ENCODE measurements around the gene TRIM67.

Gene TRIM67

DNA sequence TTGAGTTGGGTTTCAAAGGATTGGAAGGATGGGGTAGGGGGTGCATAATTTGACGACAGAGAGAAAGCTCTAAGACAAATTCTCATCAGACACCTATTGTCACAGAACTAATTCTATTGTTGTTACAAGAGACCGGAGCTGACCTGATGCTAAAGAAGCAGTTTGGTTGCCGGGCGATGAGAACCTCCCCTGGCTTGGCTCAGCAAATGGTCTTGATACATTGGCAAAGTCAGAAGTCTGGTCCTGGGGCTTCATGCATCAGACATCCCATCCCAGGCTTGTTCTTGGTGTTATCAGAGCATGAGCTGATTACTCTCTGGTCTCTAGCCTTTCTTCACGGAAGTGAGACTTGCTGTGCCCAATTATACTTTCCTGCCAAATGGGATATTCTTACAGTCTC lies 15.4 kb downstream of the TRIM67 start (continued):
- TF ChIP-seq, protein P1, sequence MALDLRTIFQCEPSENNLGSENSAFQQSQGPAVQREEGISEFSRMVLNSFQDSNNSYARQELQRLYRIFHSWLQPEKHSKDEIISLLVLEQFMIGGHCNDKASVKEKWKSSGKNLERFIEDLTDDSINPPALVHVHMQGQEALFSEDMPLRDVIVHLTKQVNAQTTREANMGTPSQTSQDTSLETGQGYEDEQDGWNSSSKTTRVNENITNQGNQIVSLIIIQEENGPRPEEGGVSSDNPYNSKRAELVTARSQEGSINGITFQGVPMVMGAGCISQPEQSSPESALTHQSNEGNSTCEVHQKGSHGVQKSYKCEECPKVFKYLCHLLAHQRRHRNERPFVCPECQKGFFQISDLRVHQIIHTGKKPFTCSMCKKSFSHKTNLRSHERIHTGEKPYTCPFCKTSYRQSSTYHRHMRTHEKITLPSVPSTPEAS (tag by site-specific recombination; IDR thresholded peaks at IDR 0.05) = no peak
- TF ChIP-seq KLF10 (tag by site-specific recombination; IDR thresholded peaks at IDR 0.05) (no peak), ZNF677 (tag by site-specific recombination; IDR thresholded peaks at IDR 0.05) (no peak), KLF8 (tag by site-specific recombination; IDR thresholded peaks at IDR 0.05) (no peak), ZNF514 (tag by site-specific recombination; IDR thresholded peaks at IDR 0.05) (no peak)

DNA sequence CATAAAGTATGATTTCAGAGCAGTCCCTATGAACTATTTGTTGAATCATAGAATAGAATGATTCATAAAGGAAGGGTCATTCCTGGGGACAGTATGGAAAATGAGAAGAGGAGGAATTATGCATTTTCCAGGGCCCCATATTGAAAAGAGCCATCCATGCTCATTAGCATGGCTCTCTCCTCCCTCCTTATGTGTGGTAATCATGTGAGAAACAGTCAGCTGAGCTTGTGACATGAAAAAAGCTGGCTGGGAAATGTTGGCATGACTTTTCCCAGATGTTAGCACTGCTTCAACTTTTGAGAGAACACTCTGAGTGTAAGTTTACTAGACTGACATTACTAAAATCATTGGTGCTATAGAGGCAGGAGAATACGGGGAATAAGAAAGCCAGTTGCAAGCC lies 16.1 kb downstream of the TRIM67 start:
- no peaks in the 10 kb centered on the region for H3K9me3 ChIP-seq (ENCODE audit: control insufficient read depth, insufficient read depth, low read depth, low read length)
- ChIA-PET POLR2A (no interaction called here), CTCF (no interaction called here)
- H3K4me1 ChIP-seq (ENCODE audit: control insufficient read depth, insufficient read depth, low read length) = no peaks in the 10 kb centered on the region
- H3K4me3 ChIP-seq (ENCODE audit: low read depth, low read length) = no peak overlapping the region
- no peak overlapping the region for H3K27ac ChIP-seq (ENCODE audit: extremely low read depth, low read depth, low read length)
- TF ChIP-seq ZNF654 (tag by site-specific recombination; IDR thresholded peaks at IDR 0.05; ENCODE audit: low read depth) = no peak
- TF ChIP-seq, protein P2, sequence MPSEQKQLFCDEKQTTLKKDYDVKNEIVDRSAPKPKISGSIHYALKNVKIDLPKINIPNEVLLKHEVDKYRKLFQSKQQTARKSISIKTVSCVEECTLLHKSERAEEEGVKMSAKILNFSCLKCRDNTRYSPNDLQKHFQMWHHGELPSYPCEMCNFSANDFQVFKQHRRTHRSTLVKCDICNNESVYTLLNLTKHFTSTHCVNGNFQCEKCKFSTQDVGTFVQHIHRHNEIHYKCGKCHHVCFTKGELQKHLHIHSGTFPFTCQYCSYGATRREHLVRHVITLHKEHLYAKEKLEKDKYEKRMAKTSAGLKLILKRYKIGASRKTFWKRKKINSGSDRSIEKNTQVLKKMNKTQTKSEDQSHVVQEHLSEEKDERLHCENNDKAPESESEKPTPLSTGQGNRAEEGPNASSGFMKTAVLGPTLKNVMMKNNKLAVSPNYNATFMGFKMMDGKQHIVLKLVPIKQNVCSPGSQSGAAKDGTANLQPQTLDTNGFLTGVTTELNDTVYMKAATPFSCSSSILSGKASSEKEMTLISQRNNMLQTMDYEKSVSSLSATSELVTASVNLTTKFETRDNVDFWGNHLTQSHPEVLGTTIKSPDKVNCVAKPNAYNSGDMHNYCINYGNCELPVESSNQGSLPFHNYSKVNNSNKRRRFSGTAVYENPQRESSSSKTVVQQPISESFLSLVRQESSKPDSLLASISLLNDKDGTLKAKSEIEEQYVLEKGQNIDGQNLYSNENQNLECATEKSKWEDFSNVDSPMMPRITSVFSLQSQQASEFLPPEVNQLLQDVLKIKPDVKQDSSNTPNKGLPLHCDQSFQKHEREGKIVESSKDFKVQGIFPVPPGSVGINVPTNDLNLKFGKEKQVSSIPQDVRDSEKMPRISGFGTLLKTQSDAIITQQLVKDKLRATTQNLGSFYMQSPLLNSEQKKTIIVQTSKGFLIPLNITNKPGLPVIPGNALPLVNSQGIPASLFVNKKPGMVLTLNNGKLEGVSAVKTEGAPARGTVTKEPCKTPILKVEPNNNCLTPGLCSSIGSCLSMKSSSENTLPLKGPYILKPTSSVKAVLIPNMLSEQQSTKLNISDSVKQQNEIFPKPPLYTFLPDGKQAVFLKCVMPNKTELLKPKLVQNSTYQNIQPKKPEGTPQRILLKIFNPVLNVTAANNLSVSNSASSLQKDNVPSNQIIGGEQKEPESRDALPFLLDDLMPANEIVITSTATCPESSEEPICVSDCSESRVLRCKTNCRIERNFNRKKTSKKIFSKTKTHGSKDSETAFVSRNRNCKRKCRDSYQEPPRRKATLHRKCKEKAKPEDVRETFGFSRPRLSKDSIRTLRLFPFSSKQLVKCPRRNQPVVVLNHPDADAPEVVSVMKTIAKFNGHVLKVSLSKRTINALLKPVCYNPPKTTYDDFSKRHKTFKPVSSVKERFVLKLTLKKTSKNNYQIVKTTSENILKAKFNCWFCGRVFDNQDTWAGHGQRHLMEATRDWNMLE (tag by site-specific recombination; conservative IDR thresholded peaks at IDR 0.05; ENCODE audit: low read depth) = no peak
- TF ChIP-seq, protein P3, sequence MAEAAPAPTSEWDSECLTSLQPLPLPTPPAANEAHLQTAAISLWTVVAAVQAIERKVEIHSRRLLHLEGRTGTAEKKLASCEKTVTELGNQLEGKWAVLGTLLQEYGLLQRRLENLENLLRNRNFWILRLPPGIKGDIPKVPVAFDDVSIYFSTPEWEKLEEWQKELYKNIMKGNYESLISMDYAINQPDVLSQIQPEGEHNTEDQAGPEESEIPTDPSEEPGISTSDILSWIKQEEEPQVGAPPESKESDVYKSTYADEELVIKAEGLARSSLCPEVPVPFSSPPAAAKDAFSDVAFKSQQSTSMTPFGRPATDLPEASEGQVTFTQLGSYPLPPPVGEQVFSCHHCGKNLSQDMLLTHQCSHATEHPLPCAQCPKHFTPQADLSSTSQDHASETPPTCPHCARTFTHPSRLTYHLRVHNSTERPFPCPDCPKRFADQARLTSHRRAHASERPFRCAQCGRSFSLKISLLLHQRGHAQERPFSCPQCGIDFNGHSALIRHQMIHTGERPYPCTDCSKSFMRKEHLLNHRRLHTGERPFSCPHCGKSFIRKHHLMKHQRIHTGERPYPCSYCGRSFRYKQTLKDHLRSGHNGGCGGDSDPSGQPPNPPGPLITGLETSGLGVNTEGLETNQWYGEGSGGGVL (tag by site-specific recombination; IDR thresholded peaks at IDR 0.05) = no peak
- TF ChIP-seq ZNF624 (tag by site-specific recombination; IDR thresholded peaks at IDR 0.05) = no peak
- TF ChIP-seq ZNF514 (tag by site-specific recombination; IDR thresholded peaks at IDR 0.05) = no peak
- TF ChIP-seq ZNF138 (tag by site-specific recombination; IDR thresholded peaks at IDR 0.05; ENCODE audit: borderline replicate concordance) = no peak
- TF ChIP-seq IKZF3 (tag by site-specific recombination; IDR thresholded peaks at IDR 0.05) = no peak
- TF ChIP-seq, protein P4, sequence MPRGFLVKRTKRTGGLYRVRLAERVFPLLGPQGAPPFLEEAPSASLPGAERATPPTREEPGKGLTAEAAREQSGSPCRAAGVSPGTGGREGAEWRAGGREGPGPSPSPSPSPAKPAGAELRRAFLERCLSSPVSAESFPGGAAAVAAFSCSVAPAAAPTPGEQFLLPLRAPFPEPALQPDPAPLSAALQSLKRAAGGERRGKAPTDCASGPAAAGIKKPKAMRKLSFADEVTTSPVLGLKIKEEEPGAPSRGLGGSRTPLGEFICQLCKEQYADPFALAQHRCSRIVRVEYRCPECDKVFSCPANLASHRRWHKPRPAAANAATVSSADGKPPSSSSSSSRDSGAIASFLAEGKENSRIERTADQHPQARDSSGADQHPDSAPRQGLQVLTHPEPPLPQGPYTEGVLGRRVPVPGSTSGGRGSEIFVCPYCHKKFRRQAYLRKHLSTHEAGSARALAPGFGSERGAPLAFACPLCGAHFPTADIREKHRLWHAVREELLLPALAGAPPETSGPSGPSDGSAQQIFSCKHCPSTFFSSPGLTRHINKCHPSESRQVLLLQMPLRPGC (tag by site-specific recombination; IDR thresholded peaks at IDR 0.05) = no peak
- no peak for TF ChIP-seq ZNF324 (tag by site-specific recombination; IDR thresholded peaks at IDR 0.05)
- TF ChIP-seq ZBTB17 (tag by site-specific recombination; IDR thresholded peaks at IDR 0.05) = no peak
- no peak for TF ChIP-seq ZNF549 (tag by site-specific recombination; IDR thresholded peaks at IDR 0.05)
- no peak for TF ChIP-seq ZNF664 (tag by site-specific recombination; IDR thresholded peaks at IDR 0.05)
- TF ChIP-seq, protein P5, sequence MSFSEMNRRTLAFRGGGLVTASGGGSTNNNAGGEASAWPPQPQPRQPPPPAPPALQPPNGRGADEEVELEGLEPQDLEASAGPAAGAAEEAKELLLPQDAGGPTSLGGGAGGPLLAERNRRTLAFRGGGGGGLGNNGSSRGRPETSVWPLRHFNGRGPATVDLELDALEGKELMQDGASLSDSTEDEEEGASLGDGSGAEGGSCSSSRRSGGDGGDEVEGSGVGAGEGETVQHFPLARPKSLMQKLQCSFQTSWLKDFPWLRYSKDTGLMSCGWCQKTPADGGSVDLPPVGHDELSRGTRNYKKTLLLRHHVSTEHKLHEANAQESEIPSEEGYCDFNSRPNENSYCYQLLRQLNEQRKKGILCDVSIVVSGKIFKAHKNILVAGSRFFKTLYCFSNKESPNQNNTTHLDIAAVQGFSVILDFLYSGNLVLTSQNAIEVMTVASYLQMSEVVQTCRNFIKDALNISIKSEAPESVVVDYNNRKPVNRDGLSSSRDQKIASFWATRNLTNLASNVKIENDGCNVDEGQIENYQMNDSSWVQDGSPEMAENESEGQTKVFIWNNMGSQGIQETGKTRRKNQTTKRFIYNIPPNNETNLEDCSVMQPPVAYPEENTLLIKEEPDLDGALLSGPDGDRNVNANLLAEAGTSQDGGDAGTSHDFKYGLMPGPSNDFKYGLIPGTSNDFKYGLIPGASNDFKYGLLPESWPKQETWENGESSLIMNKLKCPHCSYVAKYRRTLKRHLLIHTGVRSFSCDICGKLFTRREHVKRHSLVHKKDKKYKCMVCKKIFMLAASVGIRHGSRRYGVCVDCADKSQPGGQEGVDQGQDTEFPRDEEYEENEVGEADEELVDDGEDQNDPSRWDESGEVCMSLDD (tag by site-specific recombination; IDR thresholded peaks at IDR 0.05) = no peak
- TF ChIP-seq, protein P6, sequence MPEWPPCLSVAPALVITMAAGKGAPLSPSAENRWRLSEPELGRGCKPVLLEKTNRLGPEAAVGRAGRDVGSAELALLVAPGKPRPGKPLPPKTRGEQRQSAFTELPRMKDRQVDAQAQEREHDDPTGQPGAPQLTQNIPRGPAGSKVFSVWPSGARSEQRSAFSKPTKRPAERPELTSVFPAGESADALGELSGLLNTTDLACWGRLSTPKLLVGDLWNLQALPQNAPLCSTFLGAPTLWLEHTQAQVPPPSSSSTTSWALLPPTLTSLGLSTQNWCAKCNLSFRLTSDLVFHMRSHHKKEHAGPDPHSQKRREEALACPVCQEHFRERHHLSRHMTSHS (tag by site-specific recombination; IDR thresholded peaks at IDR 0.05) = no peak
- H3K36me3 ChIP-seq (ENCODE audit: control insufficient read depth in 2 of 2, insufficient read depth in 1 of 2, low read length in 2 of 2) = no peaks in the 10 kb centered on the region
